ENCODE data around the gene FUOM. TPM values are rescaled to one million over a fixed set of nuclear protein-coding genes. Genes with fewer than 3 reads are reported as not detected.
"Not testable (repeated sequence)": the region's sequence is repeated elsewhere in the genome, so short reads cannot be mapped to it uniquely, and the experiment has no call there.

FUOM gene
- total and polyA plus RNA-seq, 7 experiments from 2014 or later, result 11.2 to 24.6 (median 20.5) TPM

DNA sequence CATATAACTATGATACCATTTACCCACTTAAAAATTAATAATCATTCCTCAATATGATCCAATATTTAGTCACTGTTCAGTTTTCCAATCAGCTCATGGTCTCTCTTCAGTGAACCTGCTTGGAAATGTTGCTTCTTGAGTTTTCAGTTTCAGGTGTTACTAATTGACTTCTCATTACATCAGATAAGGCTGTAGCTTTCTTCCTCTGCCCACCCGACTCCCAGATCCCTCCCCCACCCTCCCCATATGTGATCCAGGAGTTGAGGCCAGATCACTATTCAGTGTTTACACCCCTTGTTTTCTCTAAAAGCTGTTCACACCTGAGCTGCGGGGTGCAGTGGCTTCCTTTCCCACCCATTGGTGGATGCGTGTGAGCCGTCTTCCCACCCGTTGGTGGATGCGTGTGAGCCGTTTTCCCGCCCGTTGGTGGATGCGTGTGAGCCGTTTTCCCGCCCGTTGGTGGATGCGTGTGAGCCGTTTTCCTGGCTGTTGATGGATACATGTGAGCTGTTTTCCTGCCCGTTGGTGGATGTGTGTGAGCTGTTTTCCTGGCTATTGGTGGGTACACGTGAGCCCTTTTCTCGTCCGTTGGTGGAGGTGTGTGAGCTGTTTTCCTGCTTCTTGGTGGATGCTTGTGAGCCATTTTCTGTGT lies 32.9 kb upstream of the FUOM start:
- H3K4me1 ChIP-seq (ENCODE audit: control insufficient read depth in 2 of 2, insufficient read depth in 2 of 2, low read length in 2 of 2), result peaks cover 39 to 43% of the 10 kb centered on the region in 2 donors
- H3K36me3 ChIP-seq (ENCODE audit: control insufficient read depth in 2 of 3, insufficient read depth in 3 of 3, low read length in 3 of 3), result peaks cover 0 to 4% (median 0%) of the 10 kb centered on the region in 3 experiments
- H3K9me3 ChIP-seq (ENCODE audit: control insufficient read depth in 2 of 3, low read length in 3 of 3), result no peaks in the 10 kb centered on the region
- H3K27me3 ChIP-seq (ENCODE audit: control insufficient read depth in 2 of 2, insufficient read depth in 2 of 2, low read length in 2 of 2), result no peaks in the 10 kb centered on the region
- no peak for DNase-seq
- peak overlapping the region; percentile 66 for H3K27ac ChIP-seq (ENCODE audit: low read depth, low read length)
- POLR2A ChIA-PET, result interaction anchor here (0.6 to 4.8 kb wide), 10 partner anchors 12 to 126 kb away, joined by 3 to 47 read pairs (median 4); partner anchors contain the start of genes CALY, ECHS1, FUOM and PAOX
- no peak overlapping the region for H3K4me3 ChIP-seq (ENCODE audit: low read length)
- Mint-ChIP-seq H3K27me3 (peaks cover 0 to 2% (median 0%) of the 10 kb centered on the region in 5 donors), H3K27ac (peak overlapping the region; percentile 69 to 95 (median 89)), H3K4me3 (peak overlapping the region in 9 of 10 donors; percentile 49 to 90 (median 82)), H3K9me3 (no peaks in the 10 kb centered on the region), H3K4me1 (peaks cover 14 to 50% (median 40%) of the 10 kb centered on the region in 7 donors), H3K36me3 (peaks cover 0 to 6% (median 0%) of the 10 kb centered on the region in 5 donors)
- no peak for ATAC-seq
- CTCF ChIA-PET, result interaction anchor here (0.7 to 3.5 kb wide), 2 partner anchors 61 to 186 kb away, joined by 8 to 17 read pairs; no protein-coding TSS in a partner anchor
- intact Hi-C loops (cut with micrococcal nuclease), result loop anchor here (1.0 to 5.0 kb wide), 11 partner anchors 12 to 1058 kb away; partner anchors contain the start of genes FUOM (in 2 of the 2), ECHS1 (in 1 of the 2), INPP5A (in 1 of the 2) and LRRC27 (in 1 of the 2)

DNA sequence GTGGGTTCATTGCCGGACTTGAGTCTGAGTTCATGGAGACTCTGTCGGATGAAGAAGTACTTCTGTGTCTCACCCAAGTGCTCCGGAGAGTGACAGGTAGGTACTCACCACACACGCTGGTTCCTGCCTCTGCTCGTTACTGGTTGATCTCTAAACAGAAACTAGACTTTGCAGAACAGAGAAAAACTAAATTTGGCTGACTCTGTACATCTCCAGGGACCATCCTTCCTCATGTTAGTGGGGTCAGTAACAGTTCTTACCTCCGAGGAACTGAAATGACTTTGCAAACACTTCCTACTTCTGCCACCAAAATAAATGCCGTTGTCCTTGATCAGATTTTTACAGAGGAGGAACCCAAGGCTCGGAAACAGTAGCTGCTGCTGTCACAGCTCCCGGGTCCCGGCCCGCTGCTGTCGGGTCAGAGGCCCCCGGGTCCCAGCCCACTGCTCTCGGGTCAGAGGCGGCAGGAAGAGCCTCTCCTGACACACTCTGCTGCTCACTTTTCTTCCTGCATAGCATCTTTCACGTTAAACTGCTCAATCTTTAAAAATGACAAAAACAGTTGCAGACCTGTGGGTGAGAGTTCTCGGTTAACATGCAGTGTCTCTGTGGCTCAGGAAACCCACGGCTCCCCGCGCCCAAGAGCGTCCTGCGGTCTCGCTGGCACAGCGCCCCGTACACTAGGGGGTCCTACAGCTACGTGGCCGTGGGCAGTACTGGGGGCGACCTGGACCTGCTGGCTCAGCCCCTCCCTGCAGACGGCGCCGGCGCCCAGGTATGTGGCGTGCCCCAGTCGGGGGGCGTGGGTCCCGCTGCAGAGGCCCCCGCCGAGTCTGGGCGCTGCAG lies 31.4 kb upstream of the FUOM start:
- intact Hi-C loops (cut with micrococcal nuclease), result loop anchor here in 1 of 2 donors (1.0 kb wide), 1 partner anchor 10 kb away; the partner anchor contains the start of gene PAOX
- Histone ChIP-seq H3K27me3 (ENCODE audit: control insufficient read depth in 2 of 2, insufficient read depth in 2 of 2, low read length in 2 of 2) (no peaks in the 10 kb centered on the region), H3K4me1 (ENCODE audit: control insufficient read depth in 2 of 2, insufficient read depth in 2 of 2, low read length in 2 of 2) (peaks cover 29 to 36% of the 10 kb centered on the region in 2 donors), H3K27ac (ENCODE audit: low read depth, low read length) (peak overlapping the region; percentile 66), H3K4me3 (ENCODE audit: low read length) (peak overlapping the region; percentile 66), H3K9me3 (ENCODE audit: control insufficient read depth in 2 of 3, low read length in 3 of 3) (no peaks in the 10 kb centered on the region), H3K36me3 (ENCODE audit: control insufficient read depth in 2 of 3, insufficient read depth in 3 of 3, low read length in 3 of 3) (peaks cover 0 to 2% (median 0%) of the 10 kb centered on the region in 3 experiments)
- peak; percentile 54 for ATAC-seq
- peaks cover 0 to 4% (median 0%) of the 10 kb centered on the region in 5 donors for H3K36me3 Mint-ChIP-seq
- peaks cover 0 to 2% (median 0%) of the 10 kb centered on the region in 5 donors for H3K27me3 Mint-ChIP-seq
- peak overlapping the region; percentile 66 to 95 (median 90) for H3K27ac Mint-ChIP-seq
- no peaks in the 10 kb centered on the region for H3K9me3 Mint-ChIP-seq
- ChIA-PET CTCF (interaction anchor here (0.7 to 3.5 kb wide), 3 partner anchors 30 to 60 kb away, joined by 3 to 17 read pairs (median 3); no protein-coding TSS in a partner anchor), POLR2A (interaction anchor here (0.7 to 4.8 kb wide), 8 partner anchors 10 to 79 kb away, joined by 3 to 47 read pairs (median 6); partner anchors contain the start of genes CALY, ECHS1 and PAOX)
- H3K4me1 Mint-ChIP-seq, result peaks cover 9 to 37% (median 28%) of the 10 kb centered on the region in 7 donors
- peak overlapping the region; percentile 80 to 90 (median 86) for H3K4me3 Mint-ChIP-seq
- DNase-seq, result peak in 7 of 9 donors; percentile 22 to 47 (median 39)

DNA sequence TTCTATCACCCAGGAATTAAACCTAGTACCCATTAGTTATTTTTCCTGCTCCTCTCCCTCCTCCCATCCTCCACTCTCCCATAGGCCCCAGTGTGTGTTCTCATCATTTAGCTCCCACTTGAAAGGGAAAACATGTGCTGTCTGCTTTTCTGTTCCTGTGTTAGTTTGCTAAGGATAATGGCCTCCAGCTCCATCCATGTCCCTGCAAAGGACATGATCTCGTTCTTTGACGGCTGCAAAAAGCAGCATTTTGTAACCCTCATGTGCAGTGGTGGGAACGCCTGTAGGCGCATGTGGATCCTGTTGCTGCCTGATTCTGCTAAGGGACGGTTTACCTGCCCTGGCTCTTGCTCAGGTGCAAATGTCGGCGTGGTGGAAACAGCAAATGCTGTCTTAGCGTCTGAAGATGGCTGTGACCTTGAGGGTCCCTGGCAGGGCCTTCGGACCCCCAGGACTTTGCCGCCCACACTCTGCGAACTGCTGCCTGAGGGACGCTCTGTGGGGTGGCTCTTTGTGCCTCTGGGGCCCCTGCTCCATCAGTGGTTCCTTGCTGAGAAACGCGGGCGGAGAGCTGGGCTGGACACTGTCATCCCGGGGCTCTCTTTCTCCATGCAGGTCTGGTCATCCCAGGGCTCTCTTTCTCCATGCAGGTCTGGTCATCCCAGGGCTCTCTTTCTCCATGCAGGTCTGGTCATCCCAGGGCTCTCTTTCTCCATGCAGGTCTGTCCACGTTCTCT lies 30.6 kb upstream of the FUOM start:
- Mint-ChIP-seq H3K4me1 (peaks cover 9 to 35% (median 28%) of the 10 kb centered on the region in 7 donors), H3K9me3 (no peaks in the 10 kb centered on the region), H3K4me3 (peak overlapping the region; percentile 80 to 90 (median 86)), H3K27me3 (peaks cover 0 to under 1% (median 0%) of the 10 kb centered on the region in 5 donors), H3K27ac (peak overlapping the region; percentile 72 to 95 (median 90)), H3K36me3 (peaks cover 0 to 4% (median 0%) of the 10 kb centered on the region in 5 donors)
- peak overlapping the region; percentile 66 for H3K4me3 ChIP-seq (ENCODE audit: low read length)
- DNase-seq (no peak), ATAC-seq (no peak)
- ChIA-PET POLR2A (interaction anchor here (0.6 to 4.8 kb wide), 6 partner anchors 9 to 53 kb away, joined by 3 to 47 read pairs (median 9); partner anchors contain the start of genes CALY, ECHS1 and PAOX), CTCF (interaction anchor here (0.7 to 3.5 kb wide), 2 partner anchors 29 to 59 kb away, joined by 3 to 17 read pairs; no protein-coding TSS in a partner anchor)
- H3K36me3 ChIP-seq (ENCODE audit: control insufficient read depth in 2 of 3, insufficient read depth in 3 of 3, low read length in 3 of 3), result no peaks in the 10 kb centered on the region
- no peaks in the 10 kb centered on the region for H3K27me3 ChIP-seq (ENCODE audit: control insufficient read depth in 2 of 2, insufficient read depth in 2 of 2, low read length in 2 of 2)
- H3K9me3 ChIP-seq (ENCODE audit: control insufficient read depth in 2 of 3, low read length in 3 of 3), result no peaks in the 10 kb centered on the region
- intact Hi-C loops (cut with micrococcal nuclease), result no loop called here
- peak overlapping the region; percentile 66 for H3K27ac ChIP-seq (ENCODE audit: low read depth, low read length)
- peaks cover 27 to 33% of the 10 kb centered on the region in 2 donors for H3K4me1 ChIP-seq (ENCODE audit: control insufficient read depth in 2 of 2, insufficient read depth in 2 of 2, low read length in 2 of 2)

DNA sequence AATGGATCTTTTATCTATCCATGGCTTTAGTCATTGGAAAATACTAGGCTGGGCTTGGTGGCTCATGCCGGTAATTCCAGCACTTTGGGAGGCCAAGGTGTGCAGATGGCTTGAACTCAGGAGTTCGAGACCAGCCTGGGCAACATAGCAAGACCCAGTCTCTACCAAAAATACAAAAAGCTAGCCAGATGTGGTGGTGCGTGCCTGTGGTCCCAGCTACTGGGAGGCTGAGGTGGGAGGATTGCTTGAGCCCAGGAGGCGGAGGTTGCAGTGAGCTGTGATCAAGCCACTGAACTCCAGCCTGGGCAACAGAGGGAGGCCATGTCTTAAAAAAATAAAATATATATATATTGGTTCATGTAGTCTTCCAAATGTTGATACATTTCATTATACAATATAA lies 29.1 kb upstream of the FUOM start:
- H3K9me3 ChIP-seq (ENCODE audit: control insufficient read depth in 2 of 3, low read length in 3 of 3); H3K27ac ChIP-seq (ENCODE audit: low read depth, low read length); H3K4me3 Mint-ChIP-seq; H3K36me3 Mint-ChIP-seq; H3K27ac Mint-ChIP-seq; H3K4me3 ChIP-seq (ENCODE audit: low read length); H3K9me3 Mint-ChIP-seq; H3K27me3 Mint-ChIP-seq; DNase-seq; H3K36me3 ChIP-seq (ENCODE audit: control insufficient read depth in 2 of 3, insufficient read depth in 3 of 3, low read length in 3 of 3); CTCF ChIA-PET; intact Hi-C loops (cut with micrococcal nuclease); ATAC-seq; H3K27me3 ChIP-seq (ENCODE audit: control insufficient read depth in 2 of 2, insufficient read depth in 2 of 2, low read length in 2 of 2): not testable (repeated sequence)
- H3K4me1 ChIP-seq (ENCODE audit: control insufficient read depth in 2 of 2, insufficient read depth in 2 of 2, low read length in 2 of 2), result peaks cover 24 to 32% of the 10 kb centered on the region in 2 donors
- peaks cover 9 to 34% (median 28%) of the 10 kb centered on the region in 7 donors for H3K4me1 Mint-ChIP-seq
- POLR2A ChIA-PET, result interaction anchor here (0.8 to 4.8 kb wide), 2 partner anchors 8 to 10 kb away, joined by 3 to 47 read pairs; partner anchors contain the start of gene PAOX

DNA sequence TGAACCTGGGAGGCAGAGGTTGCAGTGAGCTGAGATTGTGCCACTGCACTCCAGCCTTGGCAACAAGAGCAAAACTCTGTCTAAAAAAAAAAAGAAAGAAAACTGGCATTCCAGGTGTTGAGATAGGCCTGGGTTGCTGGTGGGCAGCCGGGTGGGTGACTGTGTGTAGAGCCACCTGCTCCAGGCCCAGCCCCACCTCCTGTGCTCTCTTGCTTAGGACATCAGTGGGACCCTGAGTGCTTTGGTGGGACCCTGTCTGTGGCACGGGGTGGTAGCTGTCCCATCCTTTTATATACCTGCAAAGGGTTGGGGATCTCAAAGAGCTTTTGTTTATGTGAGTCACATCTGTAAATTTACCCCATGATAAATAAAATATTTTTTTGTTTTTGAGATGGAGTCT lies 27.4 kb upstream of the FUOM start:
- H3K27me3 Mint-ChIP-seq, result no peaks in the 10 kb centered on the region
- DNase-seq, result no peak
- no peaks in the 10 kb centered on the region for H3K9me3 Mint-ChIP-seq
- H3K27ac Mint-ChIP-seq, result no peak overlapping the region
- CTCF ChIA-PET, result no interaction called here
- no peaks in the 10 kb centered on the region for H3K36me3 ChIP-seq (ENCODE audit: control insufficient read depth in 2 of 3, insufficient read depth in 3 of 3, low read length in 3 of 3)
- intact Hi-C loops (cut with micrococcal nuclease), result no loop called here
- peaks cover 0 to 4% (median 0%) of the 10 kb centered on the region in 5 donors for H3K36me3 Mint-ChIP-seq
- no peaks in the 10 kb centered on the region for H3K9me3 ChIP-seq (ENCODE audit: control insufficient read depth in 2 of 3, low read length in 3 of 3)
- peaks cover 15 to 16% of the 10 kb centered on the region in 2 donors for H3K4me1 ChIP-seq (ENCODE audit: control insufficient read depth in 2 of 2, insufficient read depth in 2 of 2, low read length in 2 of 2)
- peaks cover 9 to 26% (median 18%) of the 10 kb centered on the region in 7 donors for H3K4me1 Mint-ChIP-seq
- POLR2A ChIA-PET, result no interaction called here
- no peak overlapping the region for H3K27ac ChIP-seq (ENCODE audit: low read depth, low read length)
- no peak overlapping the region for H3K4me3 Mint-ChIP-seq
- ATAC-seq, result no peak
- H3K27me3 ChIP-seq (ENCODE audit: control insufficient read depth in 2 of 2, insufficient read depth in 2 of 2, low read length in 2 of 2), result no peaks in the 10 kb centered on the region
- no peak overlapping the region for H3K4me3 ChIP-seq (ENCODE audit: low read length)

Measured in naive thymus-derived CD4-positive, alpha-beta T cell (primary cell).